GM13977 (cell line): ENCODE results near the gene ZFHX3.

ENCODE experiments used
- DNase-seq: peaks from one replicate; pipeline ENCODE4 v3.0.0; 2012; ENCODE audit warnings: low spot score
- CTCF ChIP-seq: IDR thresholded peaks from 2 replicates; pipeline ENCODE4 v1.5.1; 2012; ENCODE audit warnings: mild to moderate bottlenecking, control low read depth; ENCODE audit not compliant: insufficient read depth; ENCODE audit errors: extremely low read depth, missing control alignments
- in situ Hi-C: fragments of 300-500 bp; cut with MboI; formaldehyde crosslinking; loops from one replicate; pipeline ENCODE4 v1.12.0; 2022; ENCODE audit warnings: low sequenced_read_pairs, low pct_unique_long_range_greater_than_20kb, mixed read lengths, inconsistent platforms; ENCODE audit not compliant: unreplicated experiment

Gene ZFHX3

DNA sequence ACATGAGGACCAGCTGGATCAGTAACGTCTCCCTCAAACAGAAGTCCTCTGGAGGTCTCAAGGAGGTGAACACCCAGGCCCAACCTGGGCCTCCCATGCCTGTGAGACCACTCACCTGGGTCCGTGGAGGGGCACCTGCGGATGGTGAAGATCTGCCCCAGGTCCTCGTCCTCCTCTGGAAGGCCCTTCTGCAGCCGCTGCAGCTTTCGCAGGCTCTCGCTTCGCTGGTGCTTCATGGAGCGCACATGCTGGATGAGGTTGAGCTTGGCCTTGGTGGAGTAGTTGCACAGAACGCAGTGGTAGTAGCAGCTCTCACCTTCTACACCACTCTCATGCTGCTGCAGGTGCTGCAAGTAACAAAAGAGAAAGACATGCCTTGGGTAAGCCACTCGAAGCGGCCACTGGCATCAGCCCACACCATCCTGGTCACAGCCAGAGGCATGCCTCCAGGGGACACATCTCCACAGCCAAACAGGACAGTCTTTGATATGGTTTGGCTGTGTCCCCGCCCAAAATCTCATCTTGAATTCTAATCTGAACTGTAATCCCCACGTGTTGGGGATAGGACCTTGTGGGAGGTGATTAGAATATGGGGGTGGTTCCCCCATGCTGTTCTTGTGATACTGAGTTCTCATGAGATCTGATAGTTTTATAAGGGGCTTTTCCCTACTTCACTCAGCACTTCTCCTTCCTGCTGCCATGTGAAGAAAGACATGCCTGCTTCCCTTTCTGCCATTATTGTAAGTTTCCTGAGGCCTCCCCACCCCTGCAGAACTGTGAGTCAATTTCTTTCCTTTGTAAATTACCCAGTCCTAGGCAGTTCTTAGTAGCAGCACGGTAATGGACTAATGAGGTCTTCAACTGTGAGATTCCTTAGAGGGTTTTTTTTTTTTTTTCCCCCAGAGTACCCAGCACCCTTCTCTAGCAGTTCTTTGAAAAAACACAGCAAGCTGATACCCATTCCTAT is 158.0 kb downstream of the ZFHX3 start:
- in situ Hi-C loops, result no loop called here
- no peak for DNase-seq
- no peak for TF ChIP-seq CTCF

- DNase-seq, result no peak
- in situ Hi-C loops, result no loop called here
- no peak for TF ChIP-seq CTCF
Measured at GRCh38 chr16:72887537-72887936, 160.4 kb downstream of the ZFHX3 start.

GRCh38 chr16:72886346-72886974 is 161.5 kb downstream of the ZFHX3 start:
- no peak for TF ChIP-seq CTCF
- DNase-seq, result no peak
- in situ Hi-C loops, result no loop called here

GRCh38 chr16:72884573-72884972 is 163.4 kb downstream of the ZFHX3 start:
- TF ChIP-seq CTCF, result no peak
- DNase-seq, result no peak
- in situ Hi-C loops, result no loop called here

DNA sequence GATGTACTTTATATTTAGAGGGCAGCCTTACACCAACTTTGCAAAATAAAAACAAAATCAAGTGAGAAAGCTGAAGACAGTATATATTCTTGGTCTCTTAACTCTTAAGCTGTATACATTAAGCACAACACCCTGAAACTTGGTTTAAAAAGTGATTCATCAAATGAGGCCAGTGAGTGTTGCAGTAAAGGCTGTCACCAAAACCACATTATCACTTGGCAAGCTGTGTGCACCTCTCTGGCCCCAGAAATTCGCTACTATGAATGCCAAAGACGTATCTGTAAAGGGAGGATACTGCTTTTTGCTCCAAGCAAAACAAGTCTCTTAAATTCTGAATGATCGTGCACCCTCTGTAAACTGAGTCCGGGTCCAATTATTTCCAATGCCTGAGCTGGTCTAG is 163.9 kb downstream of the ZFHX3 start:
- no peak for DNase-seq
- TF ChIP-seq CTCF, result no peak
- in situ Hi-C loops, result no loop called here

DNA sequence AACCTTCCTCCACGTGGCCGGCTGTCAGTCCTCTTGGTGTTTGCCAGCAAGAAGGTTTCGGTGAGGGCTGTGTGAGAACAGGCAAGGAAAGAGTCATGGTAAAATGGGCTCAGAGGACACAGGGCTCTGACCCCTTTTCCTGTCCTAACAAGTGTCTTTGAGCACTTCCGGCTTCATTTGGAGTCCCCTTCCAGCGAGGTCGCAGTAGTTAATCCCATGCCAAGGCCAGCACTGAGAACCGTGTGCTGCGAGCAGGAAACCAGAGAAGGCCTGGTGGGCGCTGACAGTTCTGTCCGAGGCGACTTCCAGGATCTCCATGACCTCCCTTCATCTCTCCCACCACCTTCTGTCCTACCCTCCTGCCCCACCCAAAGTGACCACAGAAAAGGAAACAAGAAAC is 168.1 kb downstream of the ZFHX3 start:
- no peak for DNase-seq
- TF ChIP-seq CTCF, result no peak
- in situ Hi-C loops, result no loop called here
